SU-DHL-6 (cell line): Measurements from ENCODE around the gene TMIE.

Experiments used
- H2AFZ ChIP-seq: fragments of 200-600 bp; sonication (generic); 2 replicates; pipeline ENCODE4 v1.6.1; 2014; ENCODE audit warnings: low read depth, mild to moderate bottlenecking, moderate library complexity, mixed read lengths, antibody characterized with exemption, low read length; ENCODE audit not compliant: severe bottlenecking
- H3F3A ChIP-seq: fragments of 200-600 bp; shearing (Covaris generic); 2 replicates; pipeline ENCODE4 v1.6.0; 2016; ENCODE audit warnings: antibody characterized with exemption, mild to moderate bottlenecking; ENCODE audit not compliant: insufficient read depth
- H3K27ac ChIP-seq: fragments of 200-600 bp; sonication (generic); 2 replicates; pipeline ENCODE4 v1.5.1; 2016; ENCODE audit warnings: low read depth, mild to moderate bottlenecking, low read length, moderate library complexity, mixed read lengths
- H3K27me3 ChIP-seq: fragments of 200-600 bp; sonication (generic), shearing (Covaris generic); 2 replicates; pipeline ENCODE4 v1.6.0; 2014; ENCODE audit warnings: mild to moderate bottlenecking, low read length
- H3K36me3 ChIP-seq: fragments of 200-600 bp; sonication (generic); 2 replicates; pipeline ENCODE4 v1.6.1; 2014; ENCODE audit warnings: mild to moderate bottlenecking, low read length, mixed read lengths
- H3K4me2 ChIP-seq: fragments of 300-600, 200-600 bp; shearing (Covaris generic), sonication (generic); 2 replicates; pipeline ENCODE4 v1.6.0; 2014; ENCODE audit warnings: low read length, low read depth, mild to moderate bottlenecking; ENCODE audit not compliant: poor library complexity, severe bottlenecking
- H3K4me3 ChIP-seq: fragments of 200-600 bp; sonication (generic); 2 replicates; pipeline ENCODE4 v1.5.1; 2014; ENCODE audit warnings: antibody characterized with exemption, low read length, mild to moderate bottlenecking, mixed read lengths; ENCODE audit not compliant: insufficient read depth, poor library complexity, severe bottlenecking
- H3K79me2 ChIP-seq: fragments of 200-600 bp; sonication (generic); 2 replicates; pipeline ENCODE4 v1.6.1; 2014; ENCODE audit warnings: mild to moderate bottlenecking, low read length, moderate library complexity; ENCODE audit not compliant: insufficient read depth
- H3K9ac ChIP-seq: fragments of 200-600 bp; sonication (generic); 2 replicates; pipeline ENCODE4 v1.7.0; 2014; ENCODE audit warnings: mild to moderate bottlenecking, low read length
- H3K9me2 ChIP-seq: fragments of 200-600 bp; sonication (generic); replicated peaks from 2 replicates; pipeline ENCODE4 v1.6.1; 2014; ENCODE audit warnings: low read length; ENCODE audit not compliant: insufficient read depth
- H3K9me3 ChIP-seq: fragments of 200-600 bp; sonication (generic); 2 replicates; pipeline ENCODE4 v1.6.1; 2014; ENCODE audit warnings: low read length, mixed read lengths; ENCODE audit not compliant: insufficient read depth
- H4K20me1 ChIP-seq: fragments of 200-600 bp; sonication (generic); 2 replicates; pipeline ENCODE4 v1.6.1; 2014; ENCODE audit warnings: low read depth, mild to moderate bottlenecking, antibody characterized with exemption, low read length, moderate library complexity, mixed read lengths
- EZH2phosphoT487 ChIP-seq: fragments of 200-600 bp; sonication (generic), shearing (Covaris generic); conservative IDR thresholded peaks from 2 replicates; pipeline ENCODE4 v1.6.1; 2018; ENCODE audit warnings: mild to moderate bottlenecking, antibody characterized with exemption, low read length, moderate library complexity, mixed read lengths
- TF ChIP-seq, protein P1 (sequence below): fragments of 200-600 bp; sonication (generic); IDR thresholded peaks from one replicate; pipeline ENCODE4 v1.5.1; 2017; ENCODE audit warnings: antibody characterized with exemption, mild to moderate bottlenecking, low read length, moderate library complexity; ENCODE audit not compliant: insufficient read depth, poor library complexity, severe bottlenecking

The TMIE gene

DNA sequence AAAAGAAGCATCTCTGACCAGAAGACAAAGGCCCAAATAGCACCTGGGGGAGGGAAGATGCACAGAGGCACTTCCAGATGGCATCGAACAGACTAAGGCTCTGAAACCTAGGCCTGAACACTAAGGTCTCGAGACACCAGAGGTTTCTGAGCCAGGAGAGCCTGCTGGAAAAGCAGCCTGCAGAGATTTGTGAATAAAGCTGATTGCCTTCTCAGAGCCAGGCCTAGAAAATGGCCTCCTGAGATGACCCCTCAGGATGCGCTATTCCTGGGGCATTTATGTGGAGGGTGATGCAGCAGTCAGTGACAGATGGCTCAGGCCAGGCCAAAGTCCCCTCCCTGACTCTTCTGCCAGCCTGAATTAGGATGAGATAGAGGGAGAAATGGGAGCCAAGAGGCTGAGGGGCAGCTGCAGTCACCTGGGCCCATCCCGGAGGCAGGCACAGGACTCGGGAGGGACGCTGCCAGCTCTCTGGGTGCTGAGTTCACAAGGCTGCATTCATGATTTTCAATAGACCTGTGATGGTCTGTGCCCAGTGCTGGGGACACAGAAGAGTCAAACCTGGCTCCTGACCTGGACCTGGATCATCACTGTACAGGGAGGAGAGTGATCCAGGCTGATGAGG is 9.6 kb downstream of the TMIE start:
- Histone ChIP-seq H3K4me2 (no peak overlapping the region), H3K4me3 (no peak overlapping the region), H3F3A (no peaks in the 10 kb centered on the region), H3K9me2 (no peaks in the 10 kb centered on the region), H2AFZ (no peak overlapping the region), H3K9ac (no peak overlapping the region), H3K9me3 (no peaks in the 10 kb centered on the region), H3K36me3 (no peaks in the 10 kb centered on the region), H4K20me1 (no peaks in the 10 kb centered on the region), H3K27me3 (no peaks in the 10 kb centered on the region), H3K79me2 (no peaks in the 10 kb centered on the region), H3K27ac (no peak overlapping the region)
- TF ChIP-seq, protein P1, sequence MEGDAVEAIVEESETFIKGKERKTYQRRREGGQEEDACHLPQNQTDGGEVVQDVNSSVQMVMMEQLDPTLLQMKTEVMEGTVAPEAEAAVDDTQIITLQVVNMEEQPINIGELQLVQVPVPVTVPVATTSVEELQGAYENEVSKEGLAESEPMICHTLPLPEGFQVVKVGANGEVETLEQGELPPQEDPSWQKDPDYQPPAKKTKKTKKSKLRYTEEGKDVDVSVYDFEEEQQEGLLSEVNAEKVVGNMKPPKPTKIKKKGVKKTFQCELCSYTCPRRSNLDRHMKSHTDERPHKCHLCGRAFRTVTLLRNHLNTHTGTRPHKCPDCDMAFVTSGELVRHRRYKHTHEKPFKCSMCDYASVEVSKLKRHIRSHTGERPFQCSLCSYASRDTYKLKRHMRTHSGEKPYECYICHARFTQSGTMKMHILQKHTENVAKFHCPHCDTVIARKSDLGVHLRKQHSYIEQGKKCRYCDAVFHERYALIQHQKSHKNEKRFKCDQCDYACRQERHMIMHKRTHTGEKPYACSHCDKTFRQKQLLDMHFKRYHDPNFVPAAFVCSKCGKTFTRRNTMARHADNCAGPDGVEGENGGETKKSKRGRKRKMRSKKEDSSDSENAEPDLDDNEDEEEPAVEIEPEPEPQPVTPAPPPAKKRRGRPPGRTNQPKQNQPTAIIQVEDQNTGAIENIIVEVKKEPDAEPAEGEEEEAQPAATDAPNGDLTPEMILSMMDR = no peak
- no peak for TF ChIP-seq EZH2phosphoT487

DNA sequence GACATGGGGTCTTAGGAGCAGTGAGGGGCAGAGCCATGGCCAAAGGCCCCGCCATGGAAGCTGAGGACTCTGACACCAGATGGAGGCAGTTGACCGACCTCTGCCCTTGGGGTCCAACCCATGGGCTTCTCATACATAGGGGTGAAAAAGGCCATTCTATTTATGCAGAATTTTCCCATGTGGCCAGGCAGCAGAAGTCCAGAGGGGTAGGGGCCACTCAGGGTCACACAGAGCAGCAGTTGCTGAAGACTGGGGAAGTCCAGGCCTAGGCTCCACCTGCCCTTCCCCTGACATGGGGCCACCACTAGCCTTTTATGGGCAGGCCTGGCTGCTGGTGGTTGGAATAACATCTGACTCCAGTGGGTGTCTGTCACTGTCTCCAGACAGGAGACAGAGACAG is 10.1 kb downstream of the TMIE start:
- H3K27me3 ChIP-seq = no peaks in the 10 kb centered on the region
- H3K9ac ChIP-seq = no peak overlapping the region
- no peaks in the 10 kb centered on the region for H3K36me3 ChIP-seq
- H3K79me2 ChIP-seq = no peaks in the 10 kb centered on the region
- H3K27ac ChIP-seq = no peak overlapping the region
- no peak overlapping the region for H2AFZ ChIP-seq
- TF ChIP-seq, protein P1 = no peak
- TF ChIP-seq EZH2phosphoT487 = no peak
- no peak overlapping the region for H3K4me2 ChIP-seq
- no peaks in the 10 kb centered on the region for H3K9me2 ChIP-seq
- no peaks in the 10 kb centered on the region for H4K20me1 ChIP-seq
- no peak overlapping the region for H3K4me3 ChIP-seq
- no peaks in the 10 kb centered on the region for H3K9me3 ChIP-seq
- no peaks in the 10 kb centered on the region for H3F3A ChIP-seq

DNA sequence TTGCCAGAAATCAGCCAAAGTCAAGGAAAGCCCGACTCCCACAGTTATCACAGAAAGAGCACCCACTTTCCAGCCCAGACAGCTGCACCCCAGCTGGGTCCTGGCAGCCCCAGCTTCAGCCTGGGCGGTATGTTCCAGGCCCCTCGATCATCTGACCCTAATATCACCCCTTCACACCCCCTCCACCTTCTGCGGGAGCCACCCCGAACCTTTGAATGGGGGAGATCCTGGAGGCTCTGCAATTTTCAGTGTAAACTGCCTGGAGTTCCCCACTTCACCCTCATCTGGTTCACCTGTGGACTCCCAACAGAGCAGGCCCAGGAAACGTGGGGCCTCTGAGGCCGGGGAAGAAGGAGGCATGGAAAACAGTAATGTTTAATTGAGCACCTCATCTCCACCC is 10.6 kb downstream of the TMIE start:
- no peaks in the 10 kb centered on the region for H3K9me3 ChIP-seq
- no peaks in the 10 kb centered on the region for H3K9me2 ChIP-seq
- H3K4me2 ChIP-seq = no peak overlapping the region
- H3F3A ChIP-seq = no peaks in the 10 kb centered on the region
- H4K20me1 ChIP-seq = no peaks in the 10 kb centered on the region
- H3K36me3 ChIP-seq = no peaks in the 10 kb centered on the region
- no peaks in the 10 kb centered on the region for H3K79me2 ChIP-seq
- H3K27me3 ChIP-seq = no peaks in the 10 kb centered on the region
- TF ChIP-seq EZH2phosphoT487 = no peak
- TF ChIP-seq, protein P1 = no peak
- H2AFZ ChIP-seq = no peak overlapping the region
- H3K4me3 ChIP-seq = no peak overlapping the region
- no peak overlapping the region for H3K9ac ChIP-seq
- H3K27ac ChIP-seq = no peak overlapping the region
